Measurements from ENCODE around the gene COMMD1. TPM values are rescaled to one million over a fixed set of nuclear protein-coding genes. Genes with fewer than 3 reads are reported as not detected.
"Not testable (repeated sequence)": the region's sequence is repeated elsewhere in the genome, so short reads cannot be mapped to it uniquely, and the experiment has no call there.

The COMMD1 gene
- total RNA-seq: 10 to 100 TPM; 38.4 to 56.6 (median 40.6) TPM

DNA sequence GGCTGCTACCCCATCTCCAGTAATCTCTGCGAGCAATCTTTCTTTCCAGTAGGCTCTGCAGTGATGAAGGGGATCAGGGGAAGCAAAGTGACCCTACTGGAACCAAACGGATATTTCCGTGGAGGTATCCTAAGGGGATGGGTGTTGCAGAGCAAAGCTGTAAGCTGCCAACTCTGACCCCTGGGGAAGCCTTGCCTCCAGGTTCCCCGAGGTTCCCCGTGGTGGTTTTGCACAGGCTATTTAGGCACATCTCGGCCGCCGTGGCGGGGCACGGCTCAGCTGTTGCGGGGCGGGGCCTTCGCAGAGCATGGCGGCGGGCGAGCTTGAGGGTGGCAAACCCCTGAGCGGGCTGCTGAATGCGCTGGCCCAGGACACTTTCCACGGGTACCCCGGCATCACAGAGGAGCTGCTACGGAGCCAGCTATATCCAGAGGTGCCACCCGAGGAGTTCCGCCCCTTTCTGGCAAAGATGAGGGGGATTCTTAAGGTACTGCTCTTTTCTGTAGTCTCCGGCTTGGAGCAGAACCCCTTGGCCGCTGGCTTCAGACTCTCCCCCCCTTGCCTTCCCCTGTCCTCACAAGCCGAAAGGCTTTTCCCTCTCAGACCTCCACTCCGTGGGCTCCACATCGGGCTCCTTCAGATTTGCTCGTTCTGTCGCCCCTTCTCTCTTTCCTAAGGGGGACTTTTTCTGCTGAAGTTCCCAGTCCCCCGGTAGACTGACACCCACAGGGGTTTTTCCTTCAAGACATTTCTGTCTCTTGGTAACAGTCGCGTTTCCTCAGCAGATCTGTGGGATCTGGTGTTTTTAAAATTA, at the start of gene COMMD1:
COMMD1 (plus strand) TSS at position 303 of the 814 bp plus-strand sequence; CDS start at position 308, 5 bp downstream.
- DNase-seq (ENCODE audit: low spot score) (peak; percentile 58), ATAC-seq (ENCODE audit: low FRiP score) (peak; percentile 96)

GRCh38 chr2:61857224-61857623, 48.2 kb upstream of the COMMD1 start:
- ATAC-seq (ENCODE audit: low FRiP score) (no peak), DNase-seq (ENCODE audit: low spot score) (no peak)
- TF ChIP-seq, protein P1, sequence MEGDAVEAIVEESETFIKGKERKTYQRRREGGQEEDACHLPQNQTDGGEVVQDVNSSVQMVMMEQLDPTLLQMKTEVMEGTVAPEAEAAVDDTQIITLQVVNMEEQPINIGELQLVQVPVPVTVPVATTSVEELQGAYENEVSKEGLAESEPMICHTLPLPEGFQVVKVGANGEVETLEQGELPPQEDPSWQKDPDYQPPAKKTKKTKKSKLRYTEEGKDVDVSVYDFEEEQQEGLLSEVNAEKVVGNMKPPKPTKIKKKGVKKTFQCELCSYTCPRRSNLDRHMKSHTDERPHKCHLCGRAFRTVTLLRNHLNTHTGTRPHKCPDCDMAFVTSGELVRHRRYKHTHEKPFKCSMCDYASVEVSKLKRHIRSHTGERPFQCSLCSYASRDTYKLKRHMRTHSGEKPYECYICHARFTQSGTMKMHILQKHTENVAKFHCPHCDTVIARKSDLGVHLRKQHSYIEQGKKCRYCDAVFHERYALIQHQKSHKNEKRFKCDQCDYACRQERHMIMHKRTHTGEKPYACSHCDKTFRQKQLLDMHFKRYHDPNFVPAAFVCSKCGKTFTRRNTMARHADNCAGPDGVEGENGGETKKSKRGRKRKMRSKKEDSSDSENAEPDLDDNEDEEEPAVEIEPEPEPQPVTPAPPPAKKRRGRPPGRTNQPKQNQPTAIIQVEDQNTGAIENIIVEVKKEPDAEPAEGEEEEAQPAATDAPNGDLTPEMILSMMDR (IDR thresholded peaks at IDR 0.05): no peak

More for the DNA sequence above, at the start of gene COMMD1:
- TF ChIP-seq, protein P1 (IDR thresholded peaks at IDR 0.05): no peak

DNA sequence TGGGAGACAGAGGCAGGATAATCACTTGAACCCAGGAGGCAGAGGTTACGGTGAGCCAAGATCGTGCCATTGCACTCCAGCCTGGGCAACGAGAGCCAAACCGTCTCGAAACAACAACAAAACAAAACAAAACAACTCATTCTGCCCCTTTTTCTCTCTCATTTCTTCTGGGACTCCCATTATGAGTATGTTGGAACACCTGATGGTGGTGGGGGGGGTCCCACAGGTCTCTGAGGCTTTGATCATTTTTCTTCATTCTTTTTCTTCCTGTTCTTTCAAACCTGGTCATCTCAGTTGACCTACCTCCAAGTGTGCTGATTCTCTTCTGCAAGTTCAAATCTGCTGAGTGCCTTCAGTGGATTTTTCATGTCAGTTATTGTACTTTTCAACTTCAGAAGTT, 43.4 kb upstream of the COMMD1 start:
- no peak for DNase-seq (ENCODE audit: low spot score)
- TF ChIP-seq, protein P1 (IDR thresholded peaks at IDR 0.05): no peak
- ATAC-seq (ENCODE audit: low FRiP score): no peak

- not testable (repeated sequence) for ATAC-seq (ENCODE audit: low FRiP score); DNase-seq (ENCODE audit: low spot score)
Observed at GRCh38 chr2:61866482-61867089, 38.9 kb upstream of the COMMD1 start.

- TF ChIP-seq, protein P1 (IDR thresholded peaks at IDR 0.05): no peak
- no peak for ATAC-seq (ENCODE audit: low FRiP score)
- DNase-seq (ENCODE audit: low spot score): no peak
Observed at GRCh38 chr2:61876400-61876799, 29.1 kb upstream of the COMMD1 start.

GRCh38 chr2:61877571-61878245, 27.8 kb upstream of the COMMD1 start:
- ATAC-seq (ENCODE audit: low FRiP score) (no peak), DNase-seq (ENCODE audit: low spot score) (no peak)
- TF ChIP-seq, protein P1 (IDR thresholded peaks at IDR 0.05): no peak

DNA sequence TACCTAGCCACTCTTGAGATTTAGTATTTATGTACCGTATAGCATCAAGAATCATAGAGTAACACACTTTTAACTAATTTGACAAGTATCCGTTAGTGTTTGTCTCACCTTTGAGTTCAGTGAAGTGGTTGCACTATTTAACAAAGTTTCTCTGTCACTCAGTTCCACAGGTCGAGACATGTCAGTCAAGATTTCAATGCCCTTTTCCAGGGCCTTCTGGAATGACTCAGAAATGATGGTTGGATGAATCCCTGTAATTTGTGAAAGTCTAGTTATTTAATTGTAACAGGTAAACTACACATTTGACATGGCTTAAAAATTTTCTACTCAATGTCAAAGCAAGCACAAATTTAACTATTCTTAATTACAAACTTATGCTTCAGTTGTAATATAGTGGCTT, 26.7 kb upstream of the COMMD1 start:
- DNase-seq (ENCODE audit: low spot score) (no peak), ATAC-seq (ENCODE audit: low FRiP score) (no peak)
- TF ChIP-seq, protein P1 (IDR thresholded peaks at IDR 0.05): no peak

DNA sequence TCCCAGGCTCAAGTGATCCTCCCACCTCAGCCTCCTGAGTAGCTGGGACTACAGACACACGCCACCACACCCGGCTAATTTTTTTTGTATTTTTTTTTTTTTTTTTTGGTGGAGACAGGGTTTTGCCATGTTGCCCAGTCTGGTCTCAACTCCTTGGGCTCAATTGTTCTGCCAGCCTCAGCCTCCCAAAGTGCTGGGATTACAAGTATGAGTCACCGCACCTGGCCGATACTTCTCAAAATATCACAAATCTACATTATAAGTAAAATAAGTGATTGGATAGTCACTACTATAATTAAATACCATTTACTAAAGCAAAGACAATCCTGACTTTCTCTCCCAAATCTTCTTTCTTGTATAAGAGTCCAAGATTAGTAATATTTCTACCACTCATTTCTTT, 26.1 kb upstream of the COMMD1 start:
- not testable (repeated sequence) for DNase-seq (ENCODE audit: low spot score); ATAC-seq (ENCODE audit: low FRiP score)
